Stomach (tissue), 4 donors: ENCODE data around the gene TIGAR.

Source experiments
- CTCF ChIP-seq, 7 experiments: fragments of 450-650 bp in 4 of 7; fragments of 200-600 bp in 3 of 7; sonication (generic) in 3 of 7; IDR thresholded peaks; one replicate each; pipeline ENCODE4 v1.5.1; 2016 to 2019; ENCODE audit warnings: antibody characterized with exemption in 7 of 7, control low read depth in 2 of 7, mild to moderate bottlenecking in 1 of 7
- POLR2A ChIP-seq, 4 donors: fragments of 450-650 bp; IDR thresholded peaks; one replicate each; pipeline ENCODE4 v1.6.1; 2016; ENCODE audit warnings: antibody characterized with exemption in 4 of 4, control low read depth in 2 of 4, mild to moderate bottlenecking in 1 of 4, moderate library complexity in 1 of 4

GRCh38 chr12:4285070-4285469 lies 35.9 kb upstream of the TIGAR start:
- TF ChIP-seq CTCF (IDR thresholded peaks at IDR 0.05) (no peak), POLR2A (IDR thresholded peaks at IDR 0.05) (no peak)
